ENCODE data around the gene SEC22B. TPM values are rescaled to one million over a fixed set of nuclear protein-coding genes. Genes with fewer than 3 reads are reported as not detected.
A peak's percentile ranks its signal among the peaks of the same experiment; 100 is the strongest.
"Not testable (repeated sequence)": the region's sequence is repeated elsewhere in the genome, so short reads cannot be mapped to it uniquely, and the experiment has no call there.

Gene SEC22B
- 10 to 100 TPM; 29.8 to 37.7 (median 32.6) TPM for total RNA-seq

DNA sequence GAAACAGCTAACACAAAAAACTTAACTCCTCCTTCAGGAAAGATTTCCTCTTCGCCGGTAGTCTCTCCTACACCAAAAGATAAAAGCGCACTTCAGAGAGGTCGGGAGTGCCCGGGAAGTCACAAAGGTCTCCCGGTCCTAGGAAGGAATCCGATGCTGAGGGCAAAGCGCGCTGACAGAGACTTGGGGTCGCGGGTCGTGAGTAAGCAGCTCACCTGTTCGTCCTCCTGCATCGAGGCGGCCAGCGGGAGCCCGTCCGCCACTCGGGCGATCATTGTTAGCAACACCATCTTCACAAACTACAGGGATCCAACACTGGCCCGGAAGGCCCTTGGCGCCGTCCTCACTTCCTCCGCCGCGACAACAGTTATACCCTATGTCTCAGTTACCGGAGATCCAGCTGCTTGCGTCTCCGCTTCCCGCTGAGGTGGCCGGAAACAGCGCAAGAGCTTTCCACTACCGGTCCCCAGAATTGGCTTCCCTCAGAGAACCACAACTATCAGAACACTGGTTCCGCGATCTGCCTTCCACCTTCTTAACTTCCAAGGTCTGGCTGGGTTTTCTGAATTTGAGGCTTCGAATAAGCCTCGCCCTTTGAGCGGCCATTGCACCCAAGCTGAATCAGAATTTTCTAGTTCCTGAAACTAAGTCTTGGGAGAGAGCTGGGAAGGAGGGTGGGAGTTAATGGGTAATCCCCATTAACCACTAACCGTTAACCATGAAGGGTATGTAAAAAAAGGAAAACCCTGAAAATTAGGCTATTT is at the start of gene SEC22B:
TSS of gene SEC22B (minus strand) at position 429 of the 764 bp plus-strand sequence. CDS start at position 290, 139 bp downstream.
- ATAC-seq (ENCODE audit: low FRiP score) (peak; percentile 78), DNase-seq (ENCODE audit: low spot score) (peak; percentile 57)
- TF ChIP-seq, protein P1, sequence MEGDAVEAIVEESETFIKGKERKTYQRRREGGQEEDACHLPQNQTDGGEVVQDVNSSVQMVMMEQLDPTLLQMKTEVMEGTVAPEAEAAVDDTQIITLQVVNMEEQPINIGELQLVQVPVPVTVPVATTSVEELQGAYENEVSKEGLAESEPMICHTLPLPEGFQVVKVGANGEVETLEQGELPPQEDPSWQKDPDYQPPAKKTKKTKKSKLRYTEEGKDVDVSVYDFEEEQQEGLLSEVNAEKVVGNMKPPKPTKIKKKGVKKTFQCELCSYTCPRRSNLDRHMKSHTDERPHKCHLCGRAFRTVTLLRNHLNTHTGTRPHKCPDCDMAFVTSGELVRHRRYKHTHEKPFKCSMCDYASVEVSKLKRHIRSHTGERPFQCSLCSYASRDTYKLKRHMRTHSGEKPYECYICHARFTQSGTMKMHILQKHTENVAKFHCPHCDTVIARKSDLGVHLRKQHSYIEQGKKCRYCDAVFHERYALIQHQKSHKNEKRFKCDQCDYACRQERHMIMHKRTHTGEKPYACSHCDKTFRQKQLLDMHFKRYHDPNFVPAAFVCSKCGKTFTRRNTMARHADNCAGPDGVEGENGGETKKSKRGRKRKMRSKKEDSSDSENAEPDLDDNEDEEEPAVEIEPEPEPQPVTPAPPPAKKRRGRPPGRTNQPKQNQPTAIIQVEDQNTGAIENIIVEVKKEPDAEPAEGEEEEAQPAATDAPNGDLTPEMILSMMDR (IDR thresholded peaks at IDR 0.05) = no peak

DNA sequence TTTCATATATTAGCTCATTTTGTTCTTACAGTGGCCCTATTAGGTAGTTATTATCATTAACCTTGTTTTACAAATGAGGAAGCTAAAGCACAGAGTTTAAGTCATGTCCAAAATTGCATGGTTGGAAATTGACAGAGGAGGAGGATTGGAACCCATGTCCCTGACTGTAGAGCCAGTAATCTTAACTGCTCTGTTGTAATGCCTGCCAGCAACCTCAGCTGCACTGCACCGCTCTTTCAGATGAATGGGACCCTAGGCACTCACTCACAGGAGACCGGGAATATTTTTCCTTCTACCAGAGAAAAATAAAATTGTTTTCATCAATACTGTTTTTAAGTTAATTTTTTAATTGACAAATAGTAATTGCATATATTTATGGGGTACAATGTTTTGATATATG is 41.6 kb upstream of the SEC22B start:
- DNase-seq (ENCODE audit: low spot score); ATAC-seq (ENCODE audit: low FRiP score): not testable (repeated sequence)

DNA sequence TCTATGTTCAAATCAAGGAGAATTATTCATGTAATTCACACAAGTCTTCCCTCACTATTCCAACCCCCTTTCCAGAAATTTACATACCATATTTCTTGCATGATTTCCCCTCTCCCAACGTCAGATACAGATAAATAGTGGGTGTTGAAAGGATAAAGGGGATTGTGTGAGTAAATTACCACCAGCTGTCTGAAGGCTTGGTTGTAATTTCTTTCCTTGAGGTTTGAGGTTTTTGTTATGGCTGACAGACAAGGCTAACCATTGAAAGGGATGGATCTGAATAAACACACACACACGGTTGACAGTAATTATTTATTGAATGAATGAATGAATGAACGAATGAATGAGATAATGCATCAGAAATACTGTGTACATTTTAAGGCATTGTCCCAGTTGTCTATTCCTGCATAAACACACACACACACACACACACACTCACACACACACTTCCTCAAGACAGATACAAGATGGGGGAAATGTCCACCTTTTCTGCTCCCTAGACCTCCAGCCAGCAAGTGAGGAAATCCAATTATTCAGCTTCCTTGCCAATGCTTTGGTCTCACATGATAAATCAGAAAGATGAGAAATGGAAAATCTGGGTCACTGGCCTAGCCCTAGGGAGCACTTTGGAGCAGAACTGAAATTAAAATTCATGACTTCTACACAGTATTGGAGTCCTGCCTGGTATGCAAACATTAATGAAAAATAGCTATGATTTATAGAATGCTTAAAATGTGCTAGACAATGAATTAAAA is 41.0 kb upstream of the SEC22B start:
- DNase-seq (ENCODE audit: low spot score) = not testable (repeated sequence)

DNA sequence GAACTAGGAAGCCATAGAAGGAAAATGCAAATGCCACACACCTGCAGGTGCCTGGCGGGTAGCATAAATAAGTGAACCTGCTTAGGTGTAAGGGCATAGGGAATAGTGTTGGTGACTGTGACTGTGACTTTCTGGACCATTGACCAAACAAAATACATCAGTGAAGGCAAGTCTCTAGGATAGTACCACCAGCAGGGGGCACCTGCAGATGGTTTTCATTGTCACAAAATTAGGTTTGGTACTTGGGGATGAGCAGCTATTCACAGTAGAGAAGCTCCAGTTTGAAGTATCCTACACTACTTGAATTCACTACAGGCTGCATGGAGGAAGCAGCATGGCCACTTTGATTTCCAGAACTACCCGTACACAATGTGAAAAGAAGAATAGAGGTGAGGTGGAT is 37.3 kb upstream of the SEC22B start:
- DNase-seq (ENCODE audit: low spot score) = not testable (repeated sequence)
- peak; percentile 64 for ATAC-seq (ENCODE audit: low FRiP score)

More for the DNA sequence above, 41.0 kb upstream of the SEC22B start:
- not testable (repeated sequence) for ATAC-seq (ENCODE audit: low FRiP score)

DNA sequence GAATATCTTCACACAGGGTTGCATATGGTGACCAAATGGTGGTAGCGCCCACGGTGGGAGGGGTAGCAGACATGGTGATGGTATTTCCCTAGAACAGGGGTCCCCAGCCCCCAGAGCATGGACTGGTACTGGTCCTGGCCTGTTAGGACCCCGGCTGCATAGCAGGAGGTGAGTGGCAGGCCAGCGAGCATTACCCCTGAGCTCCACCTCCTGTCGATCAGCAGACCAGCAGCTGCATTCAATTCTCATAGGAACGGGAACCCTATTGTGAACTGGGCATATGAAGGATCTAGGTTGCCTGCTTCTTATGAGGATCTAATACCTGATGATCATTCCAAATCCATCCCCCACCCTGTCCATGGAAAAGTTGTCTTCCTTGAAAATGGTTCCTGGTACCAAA is 34.4 kb upstream of the SEC22B start:
- not testable (repeated sequence) for ATAC-seq (ENCODE audit: low FRiP score)

DNA sequence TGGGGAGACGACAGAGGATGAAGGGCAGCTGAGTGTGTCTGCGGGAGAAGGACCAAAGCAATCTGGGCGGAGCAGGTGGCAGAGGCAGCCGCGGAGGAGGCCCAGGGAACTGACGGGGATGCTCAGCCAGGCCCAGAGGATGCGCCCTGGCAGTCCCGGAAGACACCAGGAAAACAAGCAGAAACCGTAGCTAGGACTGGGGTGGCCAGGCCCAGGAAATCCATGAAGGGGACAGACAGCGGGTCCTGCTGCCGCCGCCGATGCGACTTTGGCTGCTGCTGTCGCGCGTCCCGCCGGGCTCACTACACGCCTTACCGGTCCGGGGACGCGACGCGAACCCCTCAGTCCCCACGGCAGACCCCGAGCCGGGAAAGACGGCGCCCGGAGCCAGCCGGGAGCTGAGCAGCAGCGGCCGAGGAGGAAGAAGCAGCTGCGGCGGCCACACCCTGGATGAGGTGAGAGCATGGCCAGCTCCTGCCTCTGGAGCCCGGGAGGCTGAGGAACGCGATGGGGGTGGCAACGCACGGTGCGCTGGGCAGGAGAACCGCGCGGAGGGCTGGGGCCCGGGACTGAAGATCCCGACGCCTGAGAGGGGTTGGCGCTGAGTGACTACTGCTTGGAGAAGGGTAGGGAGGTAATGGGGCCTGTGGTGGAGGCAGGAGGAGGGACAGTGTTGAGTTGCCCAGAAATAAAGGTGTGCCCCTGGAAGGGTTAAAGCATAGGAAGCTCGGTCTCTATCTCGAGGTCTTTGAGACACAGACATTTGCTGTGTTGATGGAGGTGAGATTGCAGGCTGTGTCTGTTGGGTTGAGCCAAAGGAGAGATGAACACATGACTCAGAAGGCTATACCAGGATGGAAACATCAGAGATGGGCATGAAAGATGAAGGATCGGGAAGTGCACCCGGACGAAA is 20.8 kb upstream of the SEC22B start:
- DNase-seq (ENCODE audit: low spot score) = not testable (repeated sequence)
- ATAC-seq (ENCODE audit: low FRiP score) = peak; percentile 67

More for the DNA sequence above, 34.4 kb upstream of the SEC22B start:
- DNase-seq (ENCODE audit: low spot score) = not testable (repeated sequence)

DNA sequence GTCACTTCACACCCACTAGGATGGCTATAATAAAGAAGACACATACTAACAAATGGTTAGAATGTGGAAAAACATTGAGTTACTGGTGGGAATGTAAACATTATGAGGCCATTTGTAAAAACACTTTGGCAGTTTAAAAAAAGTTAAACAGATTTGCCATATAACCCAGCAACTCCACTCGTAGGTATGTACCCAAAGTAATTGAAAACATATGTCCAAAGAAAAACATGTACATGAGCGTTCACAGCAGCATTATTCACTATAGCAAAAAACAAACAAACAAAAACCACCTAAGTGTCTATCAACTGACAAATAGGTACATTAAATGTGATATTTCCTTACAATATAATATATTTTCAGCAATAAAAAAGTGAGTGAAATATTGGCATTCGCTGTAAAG is 12.3 kb upstream of the SEC22B start:
- not testable (repeated sequence) for DNase-seq (ENCODE audit: low spot score)

DNA sequence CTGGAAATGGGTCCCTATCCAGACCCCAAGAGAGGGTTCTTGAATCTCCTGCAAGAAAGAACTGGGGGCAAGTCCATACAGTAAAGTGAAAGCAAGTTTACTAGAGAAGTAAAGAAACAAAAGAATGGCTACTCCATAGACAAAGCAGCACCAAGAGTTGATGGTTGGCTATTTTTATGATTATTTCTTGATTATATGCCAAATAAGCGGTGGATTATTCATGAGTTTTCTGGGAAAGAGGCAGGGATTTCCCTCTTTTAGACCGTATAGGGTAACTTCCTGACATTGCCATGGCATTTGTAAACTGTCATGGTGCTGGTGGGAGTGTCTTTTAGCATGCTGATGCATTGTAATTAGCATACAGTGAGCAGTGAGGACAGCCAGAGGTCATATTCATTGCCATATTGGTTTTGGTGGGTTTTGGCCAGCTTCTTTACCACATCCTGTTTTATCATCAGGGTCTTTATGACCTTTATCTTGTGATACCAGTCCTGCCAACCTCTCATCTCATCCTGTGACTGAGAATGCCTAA is 5.9 kb upstream of the SEC22B start:
- DNase-seq (ENCODE audit: low spot score); ATAC-seq (ENCODE audit: low FRiP score): not testable (repeated sequence)

More for the DNA sequence above, 12.3 kb upstream of the SEC22B start:
- ATAC-seq (ENCODE audit: low FRiP score) = not testable (repeated sequence)

DNA sequence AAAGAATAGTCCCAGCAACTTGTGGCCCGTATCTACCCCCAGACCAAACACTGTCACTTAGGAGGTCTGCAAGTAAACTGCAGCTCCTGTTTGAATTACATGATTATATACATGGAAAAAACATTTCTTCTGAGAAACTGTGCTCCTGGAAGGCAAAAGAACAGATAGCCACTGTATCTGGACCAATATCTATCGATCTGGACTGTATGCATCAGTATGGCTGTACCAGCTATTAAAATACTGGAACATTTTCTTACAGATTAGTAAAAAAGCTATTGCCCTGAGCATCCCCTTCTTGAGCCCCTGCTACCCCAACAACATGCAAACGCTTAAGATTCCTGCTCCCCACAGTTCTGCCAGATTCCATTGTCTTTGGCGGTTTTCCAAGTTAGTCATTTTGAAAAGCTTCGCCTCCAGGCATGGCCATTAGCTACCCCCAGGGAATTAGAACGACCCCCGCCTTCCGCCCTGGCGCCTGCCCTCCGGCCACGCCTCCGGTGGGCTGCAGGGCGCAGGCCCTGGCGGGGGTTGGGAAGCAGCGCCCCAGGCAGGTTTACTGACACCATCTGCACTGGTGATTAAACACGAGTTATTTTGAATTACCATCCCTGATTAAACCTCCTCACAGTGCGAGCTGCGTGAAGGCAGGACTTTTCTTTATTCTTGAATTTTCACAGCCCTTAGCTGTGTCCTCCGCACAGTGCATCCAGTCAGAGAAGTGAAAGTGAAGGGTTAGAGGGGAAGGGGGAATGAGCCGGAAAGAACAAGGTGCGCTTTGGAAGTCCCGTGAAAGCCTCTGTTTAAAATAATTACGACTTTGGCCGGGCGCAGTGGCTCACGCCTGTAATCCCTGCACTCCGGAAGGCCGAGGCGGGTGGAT is 3.7 kb upstream of the SEC22B start:
- DNase-seq (ENCODE audit: low spot score) = not testable (repeated sequence)
- ATAC-seq (ENCODE audit: low FRiP score) = peak; percentile 54

DNA sequence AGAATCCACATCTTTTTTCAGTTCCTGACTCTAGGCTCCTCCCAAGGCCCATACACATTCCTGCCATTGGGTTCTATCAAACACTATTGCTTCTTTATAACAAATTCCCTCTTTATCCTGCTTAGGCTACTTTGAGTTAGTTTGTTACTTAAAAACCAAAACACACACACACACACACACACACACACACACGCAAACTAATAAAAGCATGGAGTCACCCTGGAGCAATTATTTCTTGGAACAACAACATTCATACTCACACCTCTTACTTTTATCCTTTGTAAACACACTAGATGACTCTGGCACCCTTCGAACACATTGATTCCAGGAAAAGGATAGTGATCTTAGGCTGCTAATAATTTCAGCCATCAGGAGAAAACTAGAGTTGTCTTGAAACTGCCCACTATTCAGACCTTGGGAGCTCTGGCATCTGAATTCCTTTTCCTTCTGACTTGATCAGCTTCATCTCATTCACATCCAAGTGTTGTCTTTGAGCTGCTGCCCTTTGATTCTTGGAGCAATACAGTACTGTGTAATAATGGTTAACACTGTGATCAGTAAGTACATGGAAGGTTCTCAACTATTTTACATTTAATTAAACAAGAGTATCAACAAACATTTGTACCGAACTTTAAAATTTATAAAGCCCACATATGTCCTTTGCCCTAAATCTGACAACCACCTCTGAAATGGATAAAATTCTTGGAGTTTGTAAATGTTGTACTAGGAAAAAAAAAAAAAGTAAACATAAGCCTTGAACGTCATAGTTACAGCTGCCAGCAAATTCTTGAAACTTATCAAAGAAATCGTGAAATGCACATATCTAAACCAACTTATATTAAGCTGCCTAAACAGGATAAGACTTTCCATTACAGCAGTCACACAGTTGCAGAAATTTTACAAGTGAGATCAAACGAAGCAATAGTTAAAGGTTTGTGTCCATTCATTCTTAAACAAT is 2.8 kb upstream of the SEC22B start:
- ATAC-seq (ENCODE audit: low FRiP score) (no peak), DNase-seq (ENCODE audit: low spot score) (no peak)
- TF ChIP-seq, protein P1 (IDR thresholded peaks at IDR 0.05) = no peak

DNA sequence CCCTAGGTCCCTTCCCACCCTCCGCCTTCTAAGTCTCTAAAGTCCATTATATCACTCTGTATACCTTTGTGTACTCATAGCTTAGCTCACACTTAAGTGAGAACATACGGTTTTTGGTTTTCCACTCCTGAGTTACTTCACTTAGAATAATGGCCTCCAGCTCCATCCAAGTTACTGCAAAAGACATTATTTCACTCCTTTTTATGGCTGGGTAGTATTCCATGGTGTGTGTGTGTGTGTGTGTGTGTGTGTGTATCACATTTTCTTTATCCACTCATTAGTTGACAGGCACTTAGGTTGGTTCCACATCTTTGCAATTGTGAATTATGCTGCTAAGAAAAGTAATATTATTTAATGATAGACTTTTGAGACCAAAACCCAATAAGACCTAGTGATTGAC is 1.7 kb upstream of the SEC22B start:
- not testable (repeated sequence) for ATAC-seq (ENCODE audit: low FRiP score); DNase-seq (ENCODE audit: low spot score)

DNA sequence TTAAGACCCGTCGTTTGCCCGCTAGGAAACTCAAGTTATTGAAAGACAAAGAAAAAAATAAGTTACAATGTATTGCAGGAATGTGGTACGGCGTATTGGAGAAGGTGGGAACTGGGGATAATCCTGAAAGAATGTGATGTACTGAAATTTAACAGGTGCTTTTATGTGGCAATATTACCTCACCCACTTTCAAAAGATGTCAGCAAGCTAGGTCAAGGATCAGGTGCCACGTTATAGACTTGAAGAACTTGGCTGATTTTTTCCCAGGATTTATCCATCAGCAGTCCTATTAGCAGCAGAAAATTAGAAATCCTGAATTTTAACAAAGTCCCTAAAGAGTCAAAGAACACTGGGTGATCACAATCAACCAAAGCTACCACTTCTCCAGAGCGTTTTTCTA is 632 bp downstream of the SEC22B start:
- ATAC-seq (ENCODE audit: low FRiP score); DNase-seq (ENCODE audit: low spot score): not testable (repeated sequence)

DNA sequence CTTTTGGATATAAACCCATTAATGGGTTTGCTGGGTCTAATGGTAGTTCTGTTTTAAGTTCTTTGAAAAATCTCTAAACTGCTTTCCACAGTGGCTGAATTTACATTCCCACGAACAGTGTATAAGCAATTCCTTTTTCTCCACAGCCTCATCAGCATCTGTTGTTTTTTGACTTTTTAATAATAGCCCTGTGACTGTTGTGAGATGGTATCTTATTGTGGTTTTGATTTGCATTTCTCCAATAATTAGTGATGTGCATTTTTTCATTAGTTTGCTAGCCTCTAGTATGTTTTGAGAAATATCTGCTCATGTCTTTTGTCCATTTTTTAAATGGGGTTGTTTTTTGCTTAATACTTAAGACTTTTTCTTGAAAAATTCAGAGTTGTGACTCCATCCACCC is 11.6 kb downstream of the SEC22B start:
- DNase-seq (ENCODE audit: low spot score); ATAC-seq (ENCODE audit: low FRiP score): not testable (repeated sequence)

DNA sequence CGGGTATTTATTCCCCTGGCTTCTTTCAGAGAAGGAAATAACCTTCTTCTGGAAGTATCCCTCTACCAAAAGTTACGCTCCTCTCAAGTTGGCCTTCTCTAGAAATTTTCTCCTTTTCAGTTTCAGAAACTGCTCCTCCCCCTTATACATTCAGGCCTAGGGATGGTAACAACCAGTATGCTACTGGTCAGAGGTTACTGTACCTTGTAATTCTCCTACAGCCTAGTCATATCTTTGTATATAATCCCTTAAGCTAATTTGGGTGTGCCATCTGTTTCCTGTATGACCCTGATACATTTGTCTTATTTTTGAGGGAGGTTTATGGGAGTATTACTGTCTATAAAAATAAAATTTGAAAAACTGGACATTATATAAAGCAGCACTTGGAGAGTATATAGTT is 14.3 kb downstream of the SEC22B start:
- not testable (repeated sequence) for DNase-seq (ENCODE audit: low spot score); ATAC-seq (ENCODE audit: low FRiP score)
